ENCODE results near the gene FOXRED2. TPM values are rescaled to one million over a fixed set of nuclear protein-coding genes. Genes with fewer than 3 reads are reported as not detected.

The FOXRED2 gene
- total RNA-seq, 1 donor from 2014 or later = 39.8 TPM

DNA sequence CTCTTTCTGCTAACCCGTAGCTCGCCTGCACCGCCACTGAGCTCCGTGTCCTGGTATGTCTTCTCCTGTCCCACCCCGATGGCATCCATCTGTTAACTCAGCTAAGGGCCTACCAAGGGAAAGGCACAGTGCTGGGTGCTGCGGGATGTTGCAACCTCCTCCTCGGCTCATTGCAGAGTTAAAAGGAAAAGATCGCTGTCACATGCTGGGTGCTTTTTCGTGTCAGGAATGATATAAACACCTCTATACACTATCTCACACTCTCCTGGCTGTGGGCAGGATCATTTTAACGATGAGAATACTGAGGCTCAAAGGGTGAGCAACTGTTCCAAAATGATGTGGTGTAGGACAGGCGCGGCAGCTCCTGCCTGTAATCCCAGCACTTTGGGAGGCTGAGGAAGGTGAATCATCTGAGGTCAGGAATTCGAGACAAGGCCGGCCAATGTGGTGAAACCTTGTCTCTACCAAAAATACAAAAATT lies 35.5 kb downstream of the FOXRED2 start:
- DNase-seq (ENCODE audit: low spot score in 2 of 2, unreplicated experiment in 2 of 2) = no peak
- H3K27me3 Mint-ChIP-seq (ENCODE audit: low read depth) = no peaks in the 10 kb centered on the region
- no peak overlapping the region for H3K27ac Mint-ChIP-seq
- TF ChIP-seq, protein P1, sequence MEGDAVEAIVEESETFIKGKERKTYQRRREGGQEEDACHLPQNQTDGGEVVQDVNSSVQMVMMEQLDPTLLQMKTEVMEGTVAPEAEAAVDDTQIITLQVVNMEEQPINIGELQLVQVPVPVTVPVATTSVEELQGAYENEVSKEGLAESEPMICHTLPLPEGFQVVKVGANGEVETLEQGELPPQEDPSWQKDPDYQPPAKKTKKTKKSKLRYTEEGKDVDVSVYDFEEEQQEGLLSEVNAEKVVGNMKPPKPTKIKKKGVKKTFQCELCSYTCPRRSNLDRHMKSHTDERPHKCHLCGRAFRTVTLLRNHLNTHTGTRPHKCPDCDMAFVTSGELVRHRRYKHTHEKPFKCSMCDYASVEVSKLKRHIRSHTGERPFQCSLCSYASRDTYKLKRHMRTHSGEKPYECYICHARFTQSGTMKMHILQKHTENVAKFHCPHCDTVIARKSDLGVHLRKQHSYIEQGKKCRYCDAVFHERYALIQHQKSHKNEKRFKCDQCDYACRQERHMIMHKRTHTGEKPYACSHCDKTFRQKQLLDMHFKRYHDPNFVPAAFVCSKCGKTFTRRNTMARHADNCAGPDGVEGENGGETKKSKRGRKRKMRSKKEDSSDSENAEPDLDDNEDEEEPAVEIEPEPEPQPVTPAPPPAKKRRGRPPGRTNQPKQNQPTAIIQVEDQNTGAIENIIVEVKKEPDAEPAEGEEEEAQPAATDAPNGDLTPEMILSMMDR (IDR thresholded peaks at IDR 0.05; ENCODE audit: unreplicated experiment) = no peak
- H3K4me3 Mint-ChIP-seq = no peak overlapping the region
- no peaks in the 10 kb centered on the region for H3K9me3 Mint-ChIP-seq
- peaks cover 17% of the 10 kb centered on the region for H3K36me3 Mint-ChIP-seq
- H3K4me1 Mint-ChIP-seq = peaks cover 4% of the 10 kb centered on the region

DNA sequence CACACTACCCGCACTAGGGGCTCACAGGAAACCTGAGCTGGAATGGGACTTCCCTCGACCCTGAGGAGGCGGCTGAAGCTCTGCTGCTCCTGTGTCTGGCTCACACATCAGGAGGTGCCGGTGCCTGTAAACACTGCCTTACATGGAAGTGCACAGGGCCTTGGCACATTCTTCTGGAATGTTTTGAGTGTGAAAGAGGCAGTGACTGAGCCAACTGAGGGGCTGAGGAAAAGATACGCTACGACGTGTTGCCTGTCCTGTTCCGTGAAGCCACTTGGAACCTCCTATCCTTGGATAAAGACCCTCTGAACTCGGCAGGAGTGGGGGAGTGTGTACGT lies 35.9 kb downstream of the FOXRED2 start:
- no peaks in the 10 kb centered on the region for H3K9me3 Mint-ChIP-seq
- TF ChIP-seq, protein P1 (IDR thresholded peaks at IDR 0.05; ENCODE audit: unreplicated experiment) = no peak
- peaks cover 16% of the 10 kb centered on the region for H3K36me3 Mint-ChIP-seq
- DNase-seq (ENCODE audit: low spot score in 2 of 2, unreplicated experiment in 2 of 2) = no peak
- no peak overlapping the region for H3K27ac Mint-ChIP-seq
- H3K27me3 Mint-ChIP-seq (ENCODE audit: low read depth) = no peaks in the 10 kb centered on the region
- no peak overlapping the region for H3K4me3 Mint-ChIP-seq
- peaks cover 4% of the 10 kb centered on the region for H3K4me1 Mint-ChIP-seq

DNA sequence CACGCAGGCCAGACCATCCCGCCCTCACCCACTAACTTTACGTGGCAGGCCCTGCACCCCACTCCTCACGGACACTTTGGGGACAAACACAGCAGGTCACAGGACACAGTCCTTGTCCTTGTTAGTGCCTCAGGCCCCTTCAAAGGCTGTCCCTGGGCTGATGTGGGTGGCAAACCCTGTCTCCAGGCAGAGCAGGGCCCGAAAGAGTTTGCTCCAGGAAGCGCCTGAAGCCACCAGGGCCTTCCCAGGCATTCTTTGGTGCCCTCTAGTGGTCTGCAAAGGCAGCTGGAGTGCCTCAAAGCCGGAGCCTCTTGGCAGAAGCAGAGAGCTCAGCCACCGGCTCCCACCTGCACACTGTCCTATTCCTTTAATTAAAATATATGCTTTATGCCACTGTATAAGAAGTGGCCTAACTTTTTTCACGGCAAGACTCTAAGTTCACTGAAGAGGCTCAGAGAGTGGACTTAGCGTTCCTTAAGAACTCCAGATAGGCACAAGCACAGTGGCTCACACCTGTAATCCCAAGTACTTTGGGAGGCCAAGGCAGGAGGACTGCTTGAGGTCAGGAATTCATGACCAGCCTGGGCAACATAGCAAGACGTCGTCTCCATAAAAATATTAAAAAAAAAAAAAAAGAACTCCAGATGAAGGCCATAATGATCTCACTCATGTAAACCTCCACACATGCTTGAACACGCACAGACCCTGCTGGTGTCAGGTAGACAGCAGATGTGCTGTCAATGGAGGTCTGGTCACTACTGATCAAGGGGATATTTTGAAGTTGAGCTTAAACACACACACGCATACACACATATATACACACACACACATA lies 36.5 kb downstream of the FOXRED2 start:
- H3K36me3 Mint-ChIP-seq = peaks cover 10% of the 10 kb centered on the region
- no peaks in the 10 kb centered on the region for H3K27me3 Mint-ChIP-seq (ENCODE audit: low read depth)
- peaks cover 4% of the 10 kb centered on the region for H3K4me1 Mint-ChIP-seq
- DNase-seq (ENCODE audit: low spot score in 2 of 2, unreplicated experiment in 2 of 2) = peak; percentile 65 to 83
- TF ChIP-seq, protein P1 (IDR thresholded peaks at IDR 0.05; ENCODE audit: unreplicated experiment) = peak; percentile 79
- H3K27ac Mint-ChIP-seq = peak overlapping the region; percentile 82
- H3K9me3 Mint-ChIP-seq = no peaks in the 10 kb centered on the region
- H3K4me3 Mint-ChIP-seq = no peak overlapping the region

DNA sequence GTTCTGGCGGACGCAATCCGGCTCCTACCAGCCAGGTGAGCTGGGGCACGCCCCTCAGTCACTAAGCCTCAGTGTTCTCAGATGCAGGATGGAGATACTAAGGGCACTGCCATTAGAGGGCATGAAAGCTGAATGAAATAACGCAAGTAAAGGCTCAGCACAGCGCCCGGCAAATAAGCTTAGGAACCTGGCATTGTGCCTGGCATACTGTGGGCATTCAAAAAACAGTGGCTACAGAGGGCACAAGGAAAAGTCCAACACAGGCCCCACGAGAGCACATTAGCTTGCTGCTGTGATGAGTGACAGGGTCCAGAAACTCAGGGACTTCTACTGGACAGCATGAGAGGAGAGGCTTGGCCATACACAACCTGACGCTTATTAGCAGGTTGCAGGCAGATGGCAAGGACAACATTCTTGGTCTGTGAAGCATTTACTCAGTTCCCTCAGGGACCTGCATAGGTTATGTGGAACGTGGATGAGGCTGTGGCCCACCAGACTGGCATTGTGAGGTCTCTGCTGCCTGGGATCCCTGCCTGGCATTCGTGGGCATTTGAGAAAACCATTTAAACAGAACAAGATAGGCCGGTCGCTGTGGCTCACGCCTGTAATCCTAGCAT lies 37.6 kb downstream of the FOXRED2 start:
- Mint-ChIP-seq H3K4me3 (no peak overlapping the region), H3K9me3 (no peaks in the 10 kb centered on the region), H3K4me1 (peaks cover 5% of the 10 kb centered on the region), H3K27ac (no peak overlapping the region), H3K27me3 (ENCODE audit: low read depth) (no peaks in the 10 kb centered on the region), H3K36me3 (peaks cover 7% of the 10 kb centered on the region)
- TF ChIP-seq, protein P1 (IDR thresholded peaks at IDR 0.05; ENCODE audit: unreplicated experiment) = no peak
- DNase-seq (ENCODE audit: low spot score in 2 of 2, unreplicated experiment in 2 of 2) = no peak

DNA sequence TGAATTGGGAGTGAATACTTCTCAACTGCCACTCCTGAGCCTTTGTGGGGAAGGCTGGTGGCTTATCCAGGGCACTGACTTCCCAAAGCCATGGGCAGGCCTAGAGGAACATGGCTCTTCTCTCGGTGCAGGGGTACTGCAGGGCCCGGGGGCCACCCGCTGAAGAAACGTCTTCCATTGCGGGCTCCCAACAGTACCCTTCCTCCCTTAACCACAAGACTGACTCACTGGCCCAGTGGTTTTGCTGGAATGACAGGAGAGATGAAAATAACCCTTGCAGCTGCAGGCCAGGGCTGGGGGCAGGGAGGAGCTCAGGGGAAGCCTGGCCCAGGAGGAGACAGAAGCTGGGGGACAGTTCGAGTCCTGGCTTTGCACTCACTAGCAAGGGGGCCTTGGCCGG lies 38.9 kb downstream of the FOXRED2 start:
- TF ChIP-seq, protein P1 (IDR thresholded peaks at IDR 0.05; ENCODE audit: unreplicated experiment) = no peak
- H3K9me3 Mint-ChIP-seq = no peaks in the 10 kb centered on the region
- peaks cover 7% of the 10 kb centered on the region for H3K36me3 Mint-ChIP-seq
- DNase-seq (ENCODE audit: low spot score in 2 of 2, unreplicated experiment in 2 of 2) = no peak
- no peak overlapping the region for H3K4me3 Mint-ChIP-seq
- peaks cover 5% of the 10 kb centered on the region for H3K4me1 Mint-ChIP-seq
- no peak overlapping the region for H3K27ac Mint-ChIP-seq
- H3K27me3 Mint-ChIP-seq (ENCODE audit: low read depth) = no peaks in the 10 kb centered on the region

Data from mesothelial cell of epicardium (in vitro differentiated cells).